GM19328 (cell line): ENCODE results near the gene ABCA10.
"Not testable (repeated sequence)": the region's sequence is repeated elsewhere in the genome, so short reads cannot be mapped to it uniquely, and the experiment has no call there.

ENCODE experiments used
- ATAC-seq: cut with Tn5 transposase; IDR thresholded peaks from one replicate; pipeline ENCODE4 v1.9.1; 2021; ENCODE audit warnings: mild to moderate bottlenecking, moderate library complexity; ENCODE audit not compliant: unreplicated experiment

The ABCA10 gene

GRCh38 chr17:69168642-69169041 is 60.0 kb downstream of the ABCA10 start:
- ATAC-seq: not testable (repeated sequence)

GRCh38 chr17:69166957-69167356 is 61.7 kb downstream of the ABCA10 start:
- no peak for ATAC-seq

- ATAC-seq: no peak
Observed at GRCh38 chr17:69164206-69164605, 64.4 kb downstream of the ABCA10 start.

GRCh38 chr17:69159418-69159817 is 69.2 kb downstream of the ABCA10 start:
- ATAC-seq: no peak

GRCh38 chr17:69154267-69154666 is 74.4 kb downstream of the ABCA10 start:
- ATAC-seq: no peak

GRCh38 chr17:69150333-69150732 is 78.3 kb downstream of the ABCA10 start:
- ATAC-seq: no peak

GRCh38 chr17:69147460-69147859 is 81.2 kb downstream of the ABCA10 start:
- ATAC-seq: no peak

- no peak for ATAC-seq
Observed at GRCh38 chr17:69144331-69145255, 84.0 kb downstream of the ABCA10 start.

GRCh38 chr17:69143683-69144231 is 84.9 kb downstream of the ABCA10 start:
- no peak for ATAC-seq

GRCh38 chr17:69143151-69143550 is 85.5 kb downstream of the ABCA10 start:
- ATAC-seq: no peak

- ATAC-seq: no peak
Observed at GRCh38 chr17:69142175-69142802, 86.3 kb downstream of the ABCA10 start.

GRCh38 chr17:69141431-69142174 is 87.0 kb downstream of the ABCA10 start, which contains the start of gene ABCA6:
ABCA6 (minus strand) TSS chr17:69141895; CDS start chr17:69140703, 1,192 bp downstream.
- no peak for ATAC-seq

GRCh38 chr17:69134112-69134511 is 94.5 kb downstream of the ABCA10 start:
- ATAC-seq: no peak

GRCh38 chr17:69130627-69131296 is 97.9 kb downstream of the ABCA10 start:
- no peak for ATAC-seq

GRCh38 chr17:69123626-69124025 is 105.0 kb downstream of the ABCA10 start:
- no peak for ATAC-seq

- no peak for ATAC-seq
Observed at GRCh38 chr17:69122065-69122464, 106.6 kb downstream of the ABCA10 start.

GRCh38 chr17:69117855-69118784 is 110.5 kb downstream of the ABCA10 start:
- ATAC-seq: peak; percentile 41

- no peak for ATAC-seq
Observed at GRCh38 chr17:69111794-69112193, 116.8 kb downstream of the ABCA10 start.
